Endodermal cell (in vitro differentiated cells): ENCODE results near the gene ARHGAP42. TPM values are rescaled to one million over a fixed set of nuclear protein-coding genes. Genes with fewer than 3 reads are reported as not detected.

ENCODE experiments used
- DNase-seq: peaks from one replicate; pipeline ENCODE4 v3.0.0-alpha.2; 2017
- H3K27ac ChIP-seq: 2 replicates; pipeline ENCODE4 v1.5.1; 2013; ENCODE audit warnings: mild to moderate bottlenecking, low read depth, low read length, moderate library complexity
- H3K27me3 ChIP-seq: 2 replicates; pipeline ENCODE4 v1.6.1; 2013; ENCODE audit warnings: mild to moderate bottlenecking, low read length, moderate library complexity; ENCODE audit not compliant: insufficient read depth, control insufficient read depth, poor library complexity, severe bottlenecking
- H3K36me3 ChIP-seq: 2 replicates; pipeline ENCODE4 v1.7.0; 2013; ENCODE audit warnings: mild to moderate bottlenecking, low read length, moderate library complexity; ENCODE audit not compliant: control insufficient read depth, insufficient read depth
- H3K4me1 ChIP-seq: one replicate; pipeline ENCODE4 v1.7.0; 2013; ENCODE audit warnings: low read length; ENCODE audit not compliant: control insufficient read depth, insufficient read depth
- H3K4me3 ChIP-seq: 2 replicates; pipeline ENCODE4 v1.5.1; 2013; ENCODE audit warnings: mild to moderate bottlenecking, low read length, moderate library complexity
- H3K9ac ChIP-seq: 2 replicates; pipeline ENCODE4 v1.6.1; 2013; ENCODE audit warnings: mild to moderate bottlenecking, low read length, moderate library complexity; ENCODE audit not compliant: poor library complexity, severe bottlenecking; ENCODE audit errors: extremely low read depth
- H3K9me3 ChIP-seq: 2 replicates; pipeline ENCODE4 v1.6.1; 2013; ENCODE audit warnings: mild to moderate bottlenecking, low read length, moderate library complexity; ENCODE audit not compliant: control insufficient read depth
- H3K27ac Mint-ChIP-seq: 2 replicates; pipeline ENCODE4 v1.8.0; 2020; ENCODE audit warnings: mixed read lengths
- H3K27me3 Mint-ChIP-seq: 2 replicates; pipeline ENCODE4 v1.8.0; 2021; ENCODE audit warnings: mild to moderate bottlenecking, mixed read lengths; ENCODE audit not compliant: insufficient read depth
- H3K36me3 Mint-ChIP-seq: 2 replicates; pipeline ENCODE4 v1.8.0; 2020; ENCODE audit warnings: low read depth, mixed read lengths
- H3K4me1 Mint-ChIP-seq: 2 replicates; pipeline ENCODE4 v1.8.0; 2020; ENCODE audit warnings: mixed read lengths
- H3K4me3 Mint-ChIP-seq: 2 replicates; pipeline ENCODE4 v1.8.0; 2020; ENCODE audit warnings: mild to moderate bottlenecking, moderate library complexity, mixed read lengths
- H3K9me3 Mint-ChIP-seq: 2 replicates; pipeline ENCODE4 v1.8.0; 2020; ENCODE audit warnings: mild to moderate bottlenecking, mixed read lengths
- CTCF ChIP-seq: fragments of 200-600 bp; sonication (generic); conservative IDR thresholded peaks from 2 replicates; pipeline ENCODE4 v1.5.0; 2021; ENCODE audit warnings: antibody characterized with exemption, mild to moderate bottlenecking
- WGBS, 2 experiments: methylation state at CpG; one replicate each; pipeline versions ENCODE4 v1.1.5 to v1.1.7; 2013; ENCODE audit warnings: missing lambda C conversion rate in 2 of 2, mixed read lengths in 1 of 2; ENCODE audit not compliant: insufficient coverage in 1 of 2, insufficient read length in 1 of 2; 5-methylcytosine and 5-hydroxymethylcytosine counted together
- total RNA-seq, 2 donors: library from RNA; stranded (reverse); fragmentation: NEBNext Ultra II Directional in 1 of 2; extraction: Animal tissue kit (Norgen Biotek cat#: 25700) in 1 of 2; gene quantifications; 2 replicates in 1 of 2; 3 replicates in 1 of 2; pipeline ENCODE4 v1.2.1, GENCODE V29; 2021

ARHGAP42 gene
- total RNA-seq, 2 donors from 2014 or later, result 164 to 176 TPM

DNA sequence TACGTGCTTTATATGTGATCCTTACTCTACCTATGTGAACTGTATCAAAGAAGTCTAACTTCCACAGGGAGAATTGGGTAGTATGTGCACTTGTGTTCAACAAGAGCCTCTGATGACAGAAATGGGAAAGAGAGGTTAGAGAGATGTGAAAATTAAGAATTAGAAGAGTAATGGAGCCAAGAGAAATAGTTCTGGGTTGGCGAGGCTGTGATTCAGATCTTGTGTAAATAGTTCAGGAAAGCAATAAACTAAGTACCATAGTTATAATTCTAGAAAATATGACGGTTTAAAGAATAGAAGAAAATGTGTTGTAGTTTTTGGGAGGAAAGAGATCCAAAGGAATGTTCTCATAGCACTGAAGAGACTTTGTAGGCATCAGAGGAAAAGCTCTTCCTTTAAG, 112.4 kb downstream of the ARHGAP42 start:
- WGBS, 2 experiments, result 83 to 97% methylated on average over 1 to 3 of the region's 3 CpGs
- Mint-ChIP-seq H3K9me3 (no peaks in the 10 kb centered on the region), H3K4me3 (no peak overlapping the region), H3K27me3 (no peaks in the 10 kb centered on the region), H3K36me3 (peaks cover 44% of the 10 kb centered on the region), H3K27ac (no peak overlapping the region), H3K4me1 (peaks cover 30% of the 10 kb centered on the region)
- no peak overlapping the region for H3K27ac ChIP-seq
- peaks cover 56% of the 10 kb centered on the region for H3K36me3 ChIP-seq
- H3K27me3 ChIP-seq, result no peaks in the 10 kb centered on the region
- no peaks in the 10 kb centered on the region for H3K9me3 ChIP-seq
- H3K4me3 ChIP-seq, result no peak overlapping the region
- H3K9ac ChIP-seq, result no peak overlapping the region
- no peak for TF ChIP-seq CTCF
- peaks cover 3% of the 10 kb centered on the region for H3K4me1 ChIP-seq
- no peak for DNase-seq

DNA sequence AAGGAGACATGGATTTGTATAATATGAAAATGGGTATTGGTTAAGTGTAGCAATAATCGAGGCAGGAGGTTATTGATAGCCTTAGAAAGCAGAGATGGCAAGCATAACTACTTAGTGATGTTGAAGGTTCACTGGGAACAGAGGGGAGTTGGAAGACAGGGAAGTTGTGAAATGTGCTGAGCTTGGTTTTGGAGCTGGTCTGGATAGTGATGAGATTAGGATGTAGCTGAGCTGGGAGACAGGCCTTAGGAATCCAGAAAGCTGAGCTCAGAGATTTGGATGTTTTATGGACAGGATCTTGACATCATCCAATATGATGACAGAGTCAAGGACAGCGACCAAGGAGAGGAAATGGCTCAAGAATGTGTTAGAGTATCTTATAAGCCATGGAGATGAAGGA, 113.1 kb downstream of the ARHGAP42 start:
- no peak for DNase-seq
- no peak overlapping the region for H3K9ac ChIP-seq
- H3K27me3 Mint-ChIP-seq, result no peaks in the 10 kb centered on the region
- H3K4me3 Mint-ChIP-seq, result no peak overlapping the region
- peaks cover 3% of the 10 kb centered on the region for H3K4me1 ChIP-seq
- H3K27ac Mint-ChIP-seq, result no peak overlapping the region
- H3K36me3 Mint-ChIP-seq, result peaks cover 46% of the 10 kb centered on the region
- H3K27me3 ChIP-seq, result no peaks in the 10 kb centered on the region
- no peak overlapping the region for H3K4me3 ChIP-seq
- H3K9me3 Mint-ChIP-seq, result no peaks in the 10 kb centered on the region
- H3K9me3 ChIP-seq, result no peaks in the 10 kb centered on the region
- peaks cover 56% of the 10 kb centered on the region for H3K36me3 ChIP-seq
- TF ChIP-seq CTCF, result no peak
- peaks cover 30% of the 10 kb centered on the region for H3K4me1 Mint-ChIP-seq
- H3K27ac ChIP-seq, result no peak overlapping the region
- 97 to 100% methylated on average over 1 to 2 of the region's 2 CpGs for WGBS, 2 experiments

DNA sequence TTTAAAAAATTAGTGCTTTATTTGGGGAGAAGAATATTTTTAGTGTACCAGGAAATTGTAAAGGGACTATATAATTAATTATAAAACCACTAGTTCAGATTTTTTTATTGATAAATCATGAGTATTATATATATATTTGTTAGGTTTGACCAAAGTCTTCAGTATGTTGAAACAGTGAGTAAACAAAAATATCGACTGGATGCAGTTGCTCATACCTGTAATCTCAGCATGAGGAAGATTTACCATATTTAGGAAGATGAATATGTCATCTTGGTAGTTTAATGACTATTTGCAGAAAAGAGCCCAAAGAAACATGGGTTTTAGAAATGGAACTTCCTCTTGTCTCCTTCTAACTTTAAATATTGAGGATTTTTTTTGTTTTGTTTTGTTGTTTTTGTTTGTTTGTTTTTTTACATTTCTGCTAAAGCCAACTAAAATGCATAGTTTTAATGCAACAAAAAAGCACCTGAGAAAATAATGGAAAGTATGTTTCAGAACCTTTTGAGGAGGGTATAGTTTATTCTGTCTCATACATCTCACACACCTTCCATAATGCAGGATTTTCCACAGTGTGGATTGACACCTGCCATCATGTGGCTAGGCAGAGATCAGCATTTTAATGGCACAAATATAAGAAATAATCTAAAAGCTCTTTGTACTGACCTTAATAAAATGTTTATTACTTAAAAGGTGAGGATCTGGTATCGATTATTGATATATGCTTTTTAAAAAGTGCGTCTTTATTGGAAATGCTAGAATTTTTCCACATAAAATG, 114.3 kb downstream of the ARHGAP42 start:
- H3K36me3 ChIP-seq, result peaks cover 44% of the 10 kb centered on the region
- no peak overlapping the region for H3K4me3 ChIP-seq
- no peaks in the 10 kb centered on the region for H3K9me3 ChIP-seq
- peaks cover 38% of the 10 kb centered on the region for H3K36me3 Mint-ChIP-seq
- no peak overlapping the region for H3K27ac ChIP-seq
- 92 to 97% methylated on average over 3 of the region's 3 CpGs for WGBS, 2 experiments
- no peaks in the 10 kb centered on the region for H3K9me3 Mint-ChIP-seq
- no peak for DNase-seq
- H3K27ac Mint-ChIP-seq, result no peak overlapping the region
- no peak for TF ChIP-seq CTCF
- no peaks in the 10 kb centered on the region for H3K27me3 ChIP-seq
- peaks cover 3% of the 10 kb centered on the region for H3K4me1 ChIP-seq
- H3K4me3 Mint-ChIP-seq, result no peak overlapping the region
- H3K4me1 Mint-ChIP-seq, result peaks cover 20% of the 10 kb centered on the region
- H3K9ac ChIP-seq, result no peak overlapping the region
- no peaks in the 10 kb centered on the region for H3K27me3 Mint-ChIP-seq
